Smooth muscle cell of the brain vasculature (primary cell): ENCODE measurements around the gene NKIRAS1.

Experiments
- DNase-seq: peaks from one replicate; pipeline ENCODE4 v3.0.0-alpha.2; 2012; ENCODE audit warnings: low read depth, low spot score

NKIRAS1 gene

GRCh38 chr3:23916886-23917678 lies at the start of gene NKIRAS1, which contains the start of gene RPL15:
Gene NKIRAS1 (minus strand): TSS chr3:23916990. CDS start chr3:23910904, 6,086 bp downstream.
Gene RPL15 (plus strand): TSS chr3:23917132. CDS start chr3:23917860, 728 bp downstream.
- DNase-seq = peak; percentile 88

- DNase-seq = no peak
Observed at GRCh38 chr3:23966328-23966727, 49.5 kb upstream of the NKIRAS1 start.

- DNase-seq = no peak
Observed at GRCh38 chr3:23964537-23965235, 47.9 kb upstream of the NKIRAS1 start.

GRCh38 chr3:23961913-23962312 lies 45.1 kb upstream of the NKIRAS1 start:
- DNase-seq = no peak

- DNase-seq = no peak
Observed at GRCh38 chr3:23961066-23961465, 44.3 kb upstream of the NKIRAS1 start.

- DNase-seq = no peak
Observed at GRCh38 chr3:23960649-23961048, 43.9 kb upstream of the NKIRAS1 start.

- DNase-seq = no peak
Observed at GRCh38 chr3:23959135-23959900, 42.5 kb upstream of the NKIRAS1 start.

GRCh38 chr3:23956701-23957100 lies 39.9 kb upstream of the NKIRAS1 start:
- DNase-seq = no peak

GRCh38 chr3:23954144-23954543 lies 37.4 kb upstream of the NKIRAS1 start:
- no peak for DNase-seq

- no peak for DNase-seq
Observed at GRCh38 chr3:23953523-23953922, 36.7 kb upstream of the NKIRAS1 start.

GRCh38 chr3:23952646-23953045 lies 35.9 kb upstream of the NKIRAS1 start:
- DNase-seq = no peak

- DNase-seq = no peak
Observed at GRCh38 chr3:23950293-23950692, 33.5 kb upstream of the NKIRAS1 start.

- DNase-seq = no peak
Observed at GRCh38 chr3:23949784-23950183, 33.0 kb upstream of the NKIRAS1 start.

- no peak for DNase-seq
Observed at GRCh38 chr3:23948761-23949160, 32.0 kb upstream of the NKIRAS1 start.

GRCh38 chr3:23945913-23946687 lies 29.3 kb upstream of the NKIRAS1 start:
- DNase-seq = peak; percentile 95

GRCh38 chr3:23945663-23945912 lies 28.8 kb upstream of the NKIRAS1 start:
- DNase-seq = no peak

GRCh38 chr3:23944861-23945662 lies 28.3 kb upstream of the NKIRAS1 start, which contains the start of gene NR1D2:
Gene NR1D2 (plus strand): TSS chr3:23945286. CDS start chr3:23945579, 293 bp downstream.
- no peak for DNase-seq

- no peak for DNase-seq
Observed at GRCh38 chr3:23944007-23944783, 27.4 kb upstream of the NKIRAS1 start.

GRCh38 chr3:23942546-23942945 lies 25.8 kb upstream of the NKIRAS1 start:
- no peak for DNase-seq

GRCh38 chr3:23941440-23941839 lies 24.6 kb upstream of the NKIRAS1 start:
- DNase-seq = no peak
